HG03521 (cell line): ENCODE measurements around the gene HES2.
"Not testable (repeated sequence)": the region's sequence is repeated elsewhere in the genome, so short reads cannot be mapped to it uniquely, and the experiment has no call there.

ENCODE experiments used
- ATAC-seq: cut with Tn5 transposase; IDR thresholded peaks from one replicate; pipeline ENCODE4 v1.9.1; 2021; ENCODE audit warnings: mild to moderate bottlenecking, moderate library complexity; ENCODE audit not compliant: unreplicated experiment

The HES2 gene

GRCh38 chr1:6392809-6393399, 26.8 kb downstream of the HES2 start:
- ATAC-seq = peak; percentile 6

- ATAC-seq = no peak
These were observed 27.5 kb downstream of the HES2 start for GRCh38 chr1:6391951-6392808.

- ATAC-seq = no peak
These were observed 29.7 kb downstream of the HES2 start for GRCh38 chr1:6389971-6390370.

GRCh38 chr1:6386371-6386949, 33.3 kb downstream of the HES2 start:
- no peak for ATAC-seq

- ATAC-seq = no peak
These were observed 34.1 kb downstream of the HES2 start for GRCh38 chr1:6385488-6386191.

- no peak for ATAC-seq
These were observed 34.8 kb downstream of the HES2 start for GRCh38 chr1:6384962-6385361.

GRCh38 chr1:6384135-6384534, 35.6 kb downstream of the HES2 start:
- ATAC-seq = no peak

GRCh38 chr1:6380037-6380436, 39.7 kb downstream of the HES2 start:
- no peak for ATAC-seq

- ATAC-seq = no peak
These were observed 41.5 kb downstream of the HES2 start for GRCh38 chr1:6378096-6378746.

- ATAC-seq = no peak
These were observed 45.6 kb downstream of the HES2 start for GRCh38 chr1:6373961-6374720.

- not testable (repeated sequence) for ATAC-seq
These were observed 47.5 kb downstream of the HES2 start for GRCh38 chr1:6372236-6372635.

- no peak for ATAC-seq
These were observed 49.7 kb downstream of the HES2 start for GRCh38 chr1:6370006-6370405.

GRCh38 chr1:6367381-6368012, 52.2 kb downstream of the HES2 start:
- ATAC-seq = no peak

GRCh38 chr1:6365047-6365446, 54.7 kb downstream of the HES2 start:
- no peak for ATAC-seq

- not testable (repeated sequence) for ATAC-seq
These were observed 56.4 kb downstream of the HES2 start for GRCh38 chr1:6363085-6363884.
